ENCODE results near the gene NCAPG2. TPM values are rescaled to one million over a fixed set of nuclear protein-coding genes. Genes with fewer than 3 reads are reported as not detected.

Gene NCAPG2
- polyA plus RNA-seq, 2 of the 4 experiments (the other 2 are of a cell fraction) = 53.8 to 63.0 TPM

DNA sequence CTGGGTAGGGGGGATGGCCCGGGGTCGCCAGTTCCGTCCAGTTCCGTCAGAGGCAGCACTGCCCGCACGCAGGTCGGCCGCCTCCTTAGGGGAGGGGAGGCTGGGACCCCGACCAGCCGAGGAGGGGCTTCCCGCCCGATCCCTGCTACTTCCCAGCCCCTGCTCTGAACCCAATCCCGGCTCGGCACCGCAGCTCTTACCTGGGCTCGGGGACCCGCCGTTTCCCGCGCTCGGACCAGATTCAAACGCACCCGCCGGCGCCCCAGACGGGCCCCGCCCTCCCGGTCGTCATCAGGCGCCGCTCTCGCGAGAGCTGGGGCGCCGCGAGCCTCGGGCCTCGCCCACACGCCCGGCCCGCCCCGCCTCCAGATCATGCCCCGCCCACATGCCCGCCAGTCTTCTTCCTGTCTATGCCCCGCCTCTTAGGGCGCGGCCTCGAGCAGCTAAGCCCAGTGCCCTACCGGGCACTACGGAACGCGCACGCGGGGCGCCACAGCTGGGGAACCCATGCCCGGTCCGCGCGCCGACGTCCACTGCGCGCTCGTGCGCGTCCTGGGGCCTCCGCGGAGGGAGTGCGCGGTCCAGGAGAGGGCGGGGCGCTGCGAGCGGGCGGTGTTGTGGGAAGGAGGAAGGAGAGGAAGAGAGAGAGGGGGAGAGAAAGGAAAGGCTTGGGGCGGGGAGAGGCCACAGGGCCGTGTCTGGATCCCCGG lies at the start of gene NCAPG2 (continued):
- TF ChIP-seq CHD2 (IDR thresholded peaks at IDR 0.05; ENCODE audit: low read length, partially characterized antibody) = peak; percentile 95

- TF ChIP-seq PHF8 (IDR thresholded peaks at IDR 0.05; ENCODE audit: borderline replicate concordance, low read depth) (no peak), FOSL2 (IDR thresholded peaks at IDR 0.05) (no peak), FOSL2 (CRISPR knock-in tag; IDR thresholded peaks at IDR 0.05) (no peak), HOXB13 (CRISPR knock-in tag; IDR thresholded peaks at IDR 0.05; ENCODE audit: low read depth) (no peak), KDM5A (IDR thresholded peaks at IDR 0.05) (no peak), USF2 (IDR thresholded peaks at IDR 0.05) (no peak), NPAS2 (CRISPR knock-in tag; IDR thresholded peaks at IDR 0.05; ENCODE audit: borderline replicate concordance) (no peak), FOXS1 (CRISPR knock-in tag; IDR thresholded peaks at IDR 0.05) (no peak), NR3C1 (IDR thresholded peaks at IDR 0.05) (no peak), RFX5 (IDR thresholded peaks at IDR 0.05) (no peak), KDM1A (IDR thresholded peaks at IDR 0.05; ENCODE audit: low read depth) (no peak), POLR2A (IDR thresholded peaks at IDR 0.05; ENCODE audit: low read length) (no peak), CBX2 (IDR thresholded peaks at IDR 0.05; ENCODE audit: borderline replicate concordance, low read depth) (no peak)
- TF ChIP-seq, protein P1, sequence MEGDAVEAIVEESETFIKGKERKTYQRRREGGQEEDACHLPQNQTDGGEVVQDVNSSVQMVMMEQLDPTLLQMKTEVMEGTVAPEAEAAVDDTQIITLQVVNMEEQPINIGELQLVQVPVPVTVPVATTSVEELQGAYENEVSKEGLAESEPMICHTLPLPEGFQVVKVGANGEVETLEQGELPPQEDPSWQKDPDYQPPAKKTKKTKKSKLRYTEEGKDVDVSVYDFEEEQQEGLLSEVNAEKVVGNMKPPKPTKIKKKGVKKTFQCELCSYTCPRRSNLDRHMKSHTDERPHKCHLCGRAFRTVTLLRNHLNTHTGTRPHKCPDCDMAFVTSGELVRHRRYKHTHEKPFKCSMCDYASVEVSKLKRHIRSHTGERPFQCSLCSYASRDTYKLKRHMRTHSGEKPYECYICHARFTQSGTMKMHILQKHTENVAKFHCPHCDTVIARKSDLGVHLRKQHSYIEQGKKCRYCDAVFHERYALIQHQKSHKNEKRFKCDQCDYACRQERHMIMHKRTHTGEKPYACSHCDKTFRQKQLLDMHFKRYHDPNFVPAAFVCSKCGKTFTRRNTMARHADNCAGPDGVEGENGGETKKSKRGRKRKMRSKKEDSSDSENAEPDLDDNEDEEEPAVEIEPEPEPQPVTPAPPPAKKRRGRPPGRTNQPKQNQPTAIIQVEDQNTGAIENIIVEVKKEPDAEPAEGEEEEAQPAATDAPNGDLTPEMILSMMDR (IDR thresholded peaks at IDR 0.05) = no peak
- POLR2A ChIA-PET = no interaction called here
- FAIRE-seq (no peak), DNase-seq (ENCODE audit: low read depth in 1 of 2, low spot score in 1 of 2) (no peak), ATAC-seq (peak in 1 of 2 experiments; percentile 28; a peak in 1 of 6 replicates)
- H3K4me3 ChIP-seq = no peak overlapping the region
- WGBS (ENCODE audit: missing lambda C conversion rate) = 90% methylated on average over 5 of the region's 5 CpGs
- no peak overlapping the region for H3K27ac ChIP-seq
- no peaks in the 10 kb centered on the region for H3K9me3 ChIP-seq
- CTCF ChIA-PET = interaction anchor here (1.0 to 1.3 kb wide), 3 partner anchors 12 to 223 kb away, joined by 3 read pairs; no protein-coding TSS in a partner anchor
- no peaks in the 10 kb centered on the region for H3K4me1 ChIP-seq
- H3K4me2 ChIP-seq = no peak overlapping the region
Observed at GRCh38 chr7:158753900-158754299, 49.3 kb upstream of the NCAPG2 start.

GRCh38 chr7:158751751-158752150 lies 47.1 kb upstream of the NCAPG2 start:
- POLR2A ChIA-PET = no interaction called here
- Histone ChIP-seq H3K4me1 (no peaks in the 10 kb centered on the region), H3K9me3 (no peaks in the 10 kb centered on the region), H3K4me2 (no peak overlapping the region), H3K4me3 (no peak overlapping the region), H3K27ac (no peak overlapping the region)
- CTCF ChIA-PET = interaction anchor here (1.3 to 2.3 kb wide), 2 partner anchors 53 to 55 kb away, joined by 3 to 4 read pairs; no protein-coding TSS in a partner anchor
- WGBS (ENCODE audit: missing lambda C conversion rate) = 86% methylated on average over 3 of the region's 3 CpGs
- ATAC-seq (no peak), DNase-seq (ENCODE audit: low read depth in 1 of 2, low spot score in 1 of 2) (no peak), FAIRE-seq (no peak)
- TF ChIP-seq GATA3 (IDR thresholded peaks at IDR 0.05; ENCODE audit: borderline replicate concordance) (no peak), RAD21 (conservative IDR thresholded peaks at IDR 0.05 in 1 of 2, IDR thresholded peaks at IDR 0.05 in 1 of 2) (no peak), PHF8 (IDR thresholded peaks at IDR 0.05; ENCODE audit: borderline replicate concordance, low read depth) (no peak), CHD2 (IDR thresholded peaks at IDR 0.05; ENCODE audit: low read length, partially characterized antibody) (no peak), ESRRA (IDR thresholded peaks at IDR 0.05; ENCODE audit: borderline replicate concordance, low read length) (no peak), RARB (CRISPR knock-in tag; IDR thresholded peaks at IDR 0.05) (no peak), RNF2 (IDR thresholded peaks at IDR 0.05; ENCODE audit: borderline replicate concordance, low read depth) (no peak), HMGXB4 (CRISPR knock-in tag; IDR thresholded peaks at IDR 0.05; ENCODE audit: borderline replicate concordance) (no peak), FOXS1 (CRISPR knock-in tag; IDR thresholded peaks at IDR 0.05) (no peak), HDAC2 (IDR thresholded peaks at IDR 0.05) (no peak), NR3C1 (IDR thresholded peaks at IDR 0.05) (no peak), MAFK (IDR thresholded peaks at IDR 0.05; ENCODE audit: partially characterized antibody) (no peak), PBX3 (IDR thresholded peaks at IDR 0.05) (no peak), RFX5 (IDR thresholded peaks at IDR 0.05) (no peak)
